HCEC 1CT (cell line): Measurements from ENCODE around the gene COL5A1.
A peak's percentile ranks its signal among the peaks of the same experiment; 100 is the strongest.

Experiments
- DNase-seq: peaks from one replicate; pipeline ENCODE4 v3.0.0-alpha.2; 2017

Gene COL5A1

GRCh38 chr9:134731497-134732391 lies 90.1 kb downstream of the COL5A1 start:
- no peak for DNase-seq

GRCh38 chr9:134732392-134733110 lies 90.9 kb downstream of the COL5A1 start:
- no peak for DNase-seq

- no peak for DNase-seq
Observed at GRCh38 chr9:134733480-134734232, 92.1 kb downstream of the COL5A1 start.

- DNase-seq = peak; percentile 20
Observed at GRCh38 chr9:134734270-134734669, 92.7 kb downstream of the COL5A1 start.

GRCh38 chr9:134735441-134736175 lies 94.0 kb downstream of the COL5A1 start:
- no peak for DNase-seq

GRCh38 chr9:134736791-134737497 lies 95.3 kb downstream of the COL5A1 start:
- DNase-seq = no peak

- DNase-seq = no peak
Observed at GRCh38 chr9:134737842-134738580, 96.4 kb downstream of the COL5A1 start.

GRCh38 chr9:134738869-134739659 lies 97.5 kb downstream of the COL5A1 start:
- peak; percentile 29 for DNase-seq

GRCh38 chr9:134739660-134739968 lies 98.0 kb downstream of the COL5A1 start:
- no peak for DNase-seq

GRCh38 chr9:134740071-134740470 lies 98.5 kb downstream of the COL5A1 start:
- no peak for DNase-seq

- no peak for DNase-seq
Observed at GRCh38 chr9:134741846-134742245, 100.2 kb downstream of the COL5A1 start.

GRCh38 chr9:134742822-134743535 lies 101.4 kb downstream of the COL5A1 start:
- DNase-seq = no peak

- no peak for DNase-seq
Observed at GRCh38 chr9:134743853-134744252, 102.2 kb downstream of the COL5A1 start.

GRCh38 chr9:134744385-134745295 lies 103.0 kb downstream of the COL5A1 start:
- DNase-seq = no peak

GRCh38 chr9:134747951-134748489 lies 106.4 kb downstream of the COL5A1 start:
- DNase-seq = no peak

- no peak for DNase-seq
Observed at GRCh38 chr9:134748591-134748990, 107.0 kb downstream of the COL5A1 start.

GRCh38 chr9:134750450-134751155 lies 109.0 kb downstream of the COL5A1 start:
- DNase-seq = no peak

- DNase-seq = no peak
Observed at GRCh38 chr9:134751622-134752021, 110.0 kb downstream of the COL5A1 start.
